ENCODE data around the gene LPCAT2.

Gene LPCAT2

GRCh38 chr16:55508941-55509931 lies at the start of gene LPCAT2:
LPCAT2 (plus strand) TSS chr16:55509072; CDS start chr16:55509182, 110 bp downstream.
- H3K4me3 ChIP-seq = peak within 1 kb of the TSS; percentile 57 to 70
- H3K36me3 ChIP-seq = peaks cover 0 to 23% (median 19%) of the 10 kb centered on the region in 3 donors
- peak within 1 kb of the TSS; percentile 46 to 55 for H3K27ac ChIP-seq
- intact Hi-C loops (cut with DNase I; ENCODE audit: low total_unique reads) = no loop called here
- H3K27me3 ChIP-seq = no peaks in the 10 kb centered on the region
- peaks cover 0 to 18% (median 6%) of the 10 kb centered on the region in 3 donors for H3K9me3 ChIP-seq
- TF ChIP-seq CTCF (IDR thresholded peaks at IDR 0.05) = no peak
- peak; percentile 83 to 89 for DNase-seq
- H3K4me1 ChIP-seq = peaks cover 0 to 12% (median 2%) of the 10 kb centered on the region in 4 donors

DNA sequence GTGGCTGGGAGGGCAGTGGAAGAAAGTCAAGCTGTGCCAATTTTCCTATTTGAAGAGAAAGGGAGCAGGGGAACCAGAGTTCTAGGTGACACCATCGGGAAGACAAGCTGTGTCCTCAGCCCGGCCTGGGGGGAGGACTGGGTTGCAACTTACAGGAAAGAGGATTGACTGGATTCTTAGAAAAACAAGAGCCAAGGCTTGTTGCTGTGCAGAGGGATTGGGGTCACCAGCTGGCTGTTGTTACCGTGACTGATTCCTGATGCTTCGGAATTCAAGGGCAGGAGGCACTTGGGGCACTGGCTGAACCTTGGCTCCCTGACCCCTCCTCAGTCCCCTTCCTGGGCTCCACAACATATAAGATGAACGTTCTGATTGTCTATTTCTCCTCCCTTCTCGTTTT lies 46.6 kb upstream of the LPCAT2 start:
- Histone ChIP-seq H3K4me1 (no peaks in the 10 kb centered on the region), H3K9me3 (no peaks in the 10 kb centered on the region), H3K36me3 (no peaks in the 10 kb centered on the region), H3K27me3 (no peaks in the 10 kb centered on the region), H3K27ac (no peak overlapping the region), H3K4me3 (no peak overlapping the region)
- TF ChIP-seq CTCF (IDR thresholded peaks at IDR 0.05) = no peak
- DNase-seq = peak in 1 of 2 donors; percentile 37
- intact Hi-C loops (cut with DNase I; ENCODE audit: low total_unique reads) = loop anchor here (5.0 kb wide), 1 partner anchor 240 kb away; no protein-coding TSS in a partner anchor

- H3K27me3 ChIP-seq = no peaks in the 10 kb centered on the region
- H3K36me3 ChIP-seq = no peaks in the 10 kb centered on the region
- no peaks in the 10 kb centered on the region for H3K9me3 ChIP-seq
- peak in 1 of 2 donors; percentile 51 for DNase-seq
- no peaks in the 10 kb centered on the region for H3K4me1 ChIP-seq
- no peak for TF ChIP-seq CTCF (IDR thresholded peaks at IDR 0.05)
- intact Hi-C loops (cut with DNase I; ENCODE audit: low total_unique reads) = loop anchor here (2.0 to 5.0 kb wide), 2 partner anchors 78 to 238 kb away; no protein-coding TSS in a partner anchor
- no peak overlapping the region for H3K27ac ChIP-seq
- no peak overlapping the region for H3K4me3 ChIP-seq
Observed at GRCh38 chr16:55464375-55464774, 44.5 kb upstream of the LPCAT2 start.

- Histone ChIP-seq H3K27ac (no peak overlapping the region), H3K27me3 (no peaks in the 10 kb centered on the region), H3K4me3 (no peak overlapping the region), H3K36me3 (no peaks in the 10 kb centered on the region), H3K4me1 (peaks cover 0 to 3% (median under 1%) of the 10 kb centered on the region in 4 donors), H3K9me3 (no peaks in the 10 kb centered on the region)
- TF ChIP-seq CTCF (IDR thresholded peaks at IDR 0.05) = peak; percentile 99 to 100
- intact Hi-C loops (cut with DNase I; ENCODE audit: low total_unique reads) = loop anchor here (2.0 to 5.0 kb wide), 2 partner anchors 78 to 377 kb away; no protein-coding TSS in a partner anchor
- peak; percentile 89 to 92 for DNase-seq
Observed at GRCh38 chr16:55465077-55465896, 43.6 kb upstream of the LPCAT2 start.

DNA sequence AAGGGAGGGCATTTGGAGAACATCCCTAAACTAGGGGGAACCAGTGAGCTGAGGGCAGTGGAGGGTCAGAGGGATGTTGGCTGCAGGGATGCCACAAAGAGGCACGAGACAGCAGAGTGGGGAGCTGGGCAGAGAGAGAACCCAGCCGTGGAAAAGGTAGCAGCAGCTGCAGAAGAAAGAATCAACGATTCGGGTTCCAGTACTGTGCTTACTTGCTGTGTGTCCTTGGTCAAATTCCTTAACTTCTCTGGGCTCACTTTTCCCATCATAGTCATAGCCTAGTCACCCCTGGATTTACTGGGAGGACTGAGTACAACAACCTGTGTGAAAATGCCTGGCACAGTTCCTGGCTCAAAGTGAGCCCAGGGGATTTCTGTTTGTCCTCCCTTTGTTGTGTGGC lies 42.7 kb upstream of the LPCAT2 start:
- H3K4me1 ChIP-seq = peaks cover 0 to 12% (median 7%) of the 10 kb centered on the region in 4 donors
- H3K4me3 ChIP-seq = no peak overlapping the region
- H3K36me3 ChIP-seq = no peaks in the 10 kb centered on the region
- DNase-seq = peak in 1 of 2 donors; percentile 16
- H3K9me3 ChIP-seq = no peaks in the 10 kb centered on the region
- intact Hi-C loops (cut with DNase I; ENCODE audit: low total_unique reads) = loop anchor here (5.0 kb wide), 1 partner anchor 376 kb away; no protein-coding TSS in a partner anchor
- TF ChIP-seq CTCF (IDR thresholded peaks at IDR 0.05) = no peak
- no peaks in the 10 kb centered on the region for H3K27me3 ChIP-seq
- no peak overlapping the region for H3K27ac ChIP-seq

Data from tibial artery (tissue), 4 donors.